Adrenal gland (tissue), 5 donors: Measurements from ENCODE around the gene RAB12.
"Not testable (repeated sequence)": the region's sequence is repeated elsewhere in the genome, so short reads cannot be mapped to it uniquely, and the experiment has no call there.

Source experiments
- CTCF ChIP-seq, 6 experiments: fragments of 450-650 bp in 4 of 6; fragments of 200-600 bp in 2 of 6; sonication (generic) in 1 of 6; IDR thresholded peaks; 1 replicate in 5 of 6; 2 replicates in 1 of 6; pipeline versions ENCODE4 v1.5.1 to v1.8.0; 2016 to 2021; ENCODE audit warnings: antibody characterized with exemption in 6 of 6, mild to moderate bottlenecking in 2 of 6, moderate library complexity in 1 of 6
- POLR2A ChIP-seq, 2 donors: fragments of 450-650 bp; IDR thresholded peaks; one replicate each; pipeline ENCODE4 v1.6.1; 2017; ENCODE audit warnings: antibody characterized with exemption in 2 of 2, mild to moderate bottlenecking in 2 of 2, moderate library complexity in 1 of 2
- donor health status: DM: no; HTN: no; CAD: no.

GRCh38 chr18:8573766-8574165, 35.5 kb upstream of the RAB12 start:
- TF ChIP-seq CTCF, POLR2A (IDR thresholded peaks at IDR 0.05): not testable (repeated sequence)
